ENCODE measurements around the gene KIF16B. TPM values are rescaled to one million over a fixed set of nuclear protein-coding genes. Genes with fewer than 3 reads are reported as not detected.

KIF16B gene
- total RNA-seq, 1 donor from 2014 or later: 14.2 TPM

DNA sequence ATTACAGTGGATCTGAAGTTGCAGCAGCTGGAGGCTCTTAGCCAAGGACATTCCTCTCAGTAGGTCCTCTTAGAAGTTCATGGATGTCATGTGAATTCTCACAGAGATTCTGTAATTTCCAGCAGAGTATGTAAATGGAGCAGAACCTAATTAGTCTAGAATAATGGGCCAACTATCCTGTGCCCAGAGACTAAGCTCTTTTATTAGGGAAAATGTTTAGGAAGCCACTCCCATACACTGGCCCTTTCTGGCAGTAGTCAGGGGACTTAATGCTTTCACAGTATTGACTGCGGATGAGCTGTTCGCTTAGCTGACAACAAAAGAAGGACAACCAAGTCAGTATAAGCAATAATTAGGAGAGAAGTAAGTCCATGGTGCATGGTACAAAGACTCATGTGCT lies 43.8 kb upstream of the KIF16B start:
- TF ChIP-seq, protein P1, sequence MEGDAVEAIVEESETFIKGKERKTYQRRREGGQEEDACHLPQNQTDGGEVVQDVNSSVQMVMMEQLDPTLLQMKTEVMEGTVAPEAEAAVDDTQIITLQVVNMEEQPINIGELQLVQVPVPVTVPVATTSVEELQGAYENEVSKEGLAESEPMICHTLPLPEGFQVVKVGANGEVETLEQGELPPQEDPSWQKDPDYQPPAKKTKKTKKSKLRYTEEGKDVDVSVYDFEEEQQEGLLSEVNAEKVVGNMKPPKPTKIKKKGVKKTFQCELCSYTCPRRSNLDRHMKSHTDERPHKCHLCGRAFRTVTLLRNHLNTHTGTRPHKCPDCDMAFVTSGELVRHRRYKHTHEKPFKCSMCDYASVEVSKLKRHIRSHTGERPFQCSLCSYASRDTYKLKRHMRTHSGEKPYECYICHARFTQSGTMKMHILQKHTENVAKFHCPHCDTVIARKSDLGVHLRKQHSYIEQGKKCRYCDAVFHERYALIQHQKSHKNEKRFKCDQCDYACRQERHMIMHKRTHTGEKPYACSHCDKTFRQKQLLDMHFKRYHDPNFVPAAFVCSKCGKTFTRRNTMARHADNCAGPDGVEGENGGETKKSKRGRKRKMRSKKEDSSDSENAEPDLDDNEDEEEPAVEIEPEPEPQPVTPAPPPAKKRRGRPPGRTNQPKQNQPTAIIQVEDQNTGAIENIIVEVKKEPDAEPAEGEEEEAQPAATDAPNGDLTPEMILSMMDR (conservative IDR thresholded peaks at IDR 0.05; ENCODE audit: low read depth, low read length): no peak
- no peak for DNase-seq (ENCODE audit: low read depth)
- H3K4me3 ChIP-seq (ENCODE audit: low read depth, low read length): no peak overlapping the region

DNA sequence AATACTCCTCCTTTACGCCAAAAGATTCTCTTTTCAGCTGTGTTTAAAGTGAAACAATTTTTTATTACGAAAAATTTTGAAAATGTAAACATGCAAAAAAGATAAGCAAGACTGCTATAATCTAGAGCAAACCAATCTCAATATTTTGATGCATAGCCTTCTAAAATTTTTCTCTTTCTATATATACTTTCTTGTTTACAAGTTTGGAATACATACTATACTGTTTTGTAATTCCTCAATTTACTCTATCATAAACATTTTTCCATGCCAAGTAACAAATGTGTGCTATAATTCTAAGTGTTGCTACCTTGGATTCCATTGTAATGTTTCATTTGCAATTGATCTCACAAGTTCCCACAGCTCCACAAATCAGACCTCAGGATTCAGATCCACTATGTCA lies 43.1 kb upstream of the KIF16B start:
- TF ChIP-seq, protein P1 (conservative IDR thresholded peaks at IDR 0.05; ENCODE audit: low read depth, low read length): no peak
- H3K4me3 ChIP-seq (ENCODE audit: low read depth, low read length): no peak overlapping the region
- no peak for DNase-seq (ENCODE audit: low read depth)

DNA sequence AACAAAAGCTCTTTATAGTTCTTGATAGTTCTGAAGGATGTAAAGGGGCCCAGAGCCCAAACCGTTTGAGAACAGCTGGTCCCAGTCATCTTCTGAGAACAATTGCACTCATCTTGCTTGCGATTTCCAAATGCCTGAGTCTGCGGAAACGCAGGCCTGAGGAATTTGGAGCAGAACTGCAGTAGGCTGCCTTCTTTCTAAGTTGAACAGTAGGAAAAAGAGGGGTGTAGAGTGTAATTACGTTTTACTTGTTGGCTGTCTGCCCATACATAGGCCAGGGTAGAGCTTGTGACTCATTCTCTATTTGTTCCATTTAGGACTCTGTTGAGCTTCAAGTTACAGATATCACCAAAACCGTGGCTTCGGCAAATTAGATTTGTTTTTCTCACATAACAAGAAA lies 42.0 kb upstream of the KIF16B start:
- TF ChIP-seq, protein P1 (conservative IDR thresholded peaks at IDR 0.05; ENCODE audit: low read depth, low read length): no peak
- no peak overlapping the region for H3K4me3 ChIP-seq (ENCODE audit: low read depth, low read length)
- no peak for DNase-seq (ENCODE audit: low read depth)

DNA sequence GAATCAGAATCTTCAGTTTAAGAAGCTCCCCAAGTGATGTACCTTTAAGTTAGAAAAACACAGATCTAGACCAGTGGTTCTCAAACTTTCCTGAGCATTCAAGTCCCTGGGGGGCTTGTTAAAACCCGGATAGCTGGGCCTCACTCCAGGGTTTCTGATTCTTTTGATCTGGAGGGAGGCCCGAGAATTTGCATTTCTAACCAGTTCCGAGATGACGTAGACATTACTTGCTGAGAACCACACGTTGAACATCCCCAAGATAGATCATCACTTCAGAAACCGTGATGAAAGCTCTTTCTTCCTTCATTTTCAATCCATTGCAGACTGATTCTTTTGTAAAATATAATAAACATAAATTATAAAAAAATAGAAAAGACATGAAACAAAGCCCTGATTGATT lies 40.7 kb upstream of the KIF16B start:
- no peak for DNase-seq (ENCODE audit: low read depth)
- H3K4me3 ChIP-seq (ENCODE audit: low read depth, low read length): no peak overlapping the region
- TF ChIP-seq, protein P1 (conservative IDR thresholded peaks at IDR 0.05; ENCODE audit: low read depth, low read length): no peak

DNA sequence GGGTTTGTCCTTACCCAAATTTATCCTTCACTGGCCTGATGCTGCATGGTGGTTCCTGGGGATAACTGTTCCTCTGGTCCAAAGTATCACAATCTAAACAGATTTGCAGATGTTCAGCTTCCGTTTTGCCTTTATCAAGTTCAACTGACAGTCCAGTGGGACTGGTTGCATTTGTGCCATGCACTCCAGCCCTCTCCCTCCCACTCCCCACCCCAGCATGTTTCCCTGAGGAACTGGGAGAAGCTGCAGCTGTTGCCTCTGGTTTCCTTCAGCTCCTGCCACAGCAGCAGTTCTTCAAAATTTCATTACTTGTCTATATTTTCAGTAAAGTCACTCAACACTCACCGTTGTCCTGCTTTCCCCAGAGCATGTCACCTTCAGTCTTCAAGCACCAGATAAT lies 39.5 kb upstream of the KIF16B start:
- DNase-seq (ENCODE audit: low read depth): no peak
- TF ChIP-seq, protein P1 (conservative IDR thresholded peaks at IDR 0.05; ENCODE audit: low read depth, low read length): no peak
- no peak overlapping the region for H3K4me3 ChIP-seq (ENCODE audit: low read depth, low read length)

DNA sequence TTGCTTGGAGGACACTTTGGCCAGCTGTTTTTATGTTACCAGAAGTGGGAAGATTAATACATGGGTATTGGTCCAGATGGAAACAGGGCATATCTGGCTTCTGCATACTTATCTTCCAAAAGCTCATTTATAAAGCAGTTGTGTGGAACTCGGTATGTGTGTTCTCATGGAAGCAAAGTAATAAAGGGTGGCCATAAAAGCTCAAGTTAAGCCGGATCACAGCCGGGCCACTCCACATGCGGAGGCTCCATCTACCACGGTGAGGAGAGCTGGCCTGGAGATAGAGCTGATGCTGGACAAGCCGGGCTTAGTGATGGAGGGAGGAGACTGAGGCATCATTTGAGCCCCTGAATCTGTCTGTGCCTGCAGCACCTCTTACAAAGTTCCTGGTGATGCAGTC lies 38.6 kb upstream of the KIF16B start:
- TF ChIP-seq, protein P1 (conservative IDR thresholded peaks at IDR 0.05; ENCODE audit: low read depth, low read length): no peak
- no peak overlapping the region for H3K4me3 ChIP-seq (ENCODE audit: low read depth, low read length)
- no peak for DNase-seq (ENCODE audit: low read depth)

DNA sequence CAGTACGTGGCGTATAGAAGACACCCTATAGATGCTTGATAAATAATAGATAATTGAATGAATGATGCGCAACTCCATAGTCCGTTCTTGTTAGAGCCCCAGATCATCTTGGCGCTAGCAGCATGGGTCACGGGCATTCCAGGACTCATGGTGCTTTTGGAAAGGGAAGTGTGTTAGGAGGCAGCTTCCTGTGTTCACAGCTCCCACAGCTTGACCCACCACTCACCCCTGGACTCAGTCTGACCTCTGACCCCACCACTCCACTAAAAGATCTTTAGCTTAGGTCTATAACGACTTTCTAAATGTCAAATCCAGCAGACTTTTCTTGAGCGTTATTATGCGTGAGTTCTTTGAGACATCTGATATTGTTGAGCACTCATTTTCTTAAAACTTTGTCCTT lies 35.8 kb upstream of the KIF16B start:
- no peak overlapping the region for H3K4me3 ChIP-seq (ENCODE audit: low read depth, low read length)
- no peak for DNase-seq (ENCODE audit: low read depth)
- TF ChIP-seq, protein P1 (conservative IDR thresholded peaks at IDR 0.05; ENCODE audit: low read depth, low read length): no peak

All from epithelial cell of proximal tubule (primary cell).